ENCODE results near the gene USP49.

Gene USP49

GRCh38 chr6:41927253-41927652 lies 32.1 kb upstream of the USP49 start:
- DNase-seq, result no peak

DNA sequence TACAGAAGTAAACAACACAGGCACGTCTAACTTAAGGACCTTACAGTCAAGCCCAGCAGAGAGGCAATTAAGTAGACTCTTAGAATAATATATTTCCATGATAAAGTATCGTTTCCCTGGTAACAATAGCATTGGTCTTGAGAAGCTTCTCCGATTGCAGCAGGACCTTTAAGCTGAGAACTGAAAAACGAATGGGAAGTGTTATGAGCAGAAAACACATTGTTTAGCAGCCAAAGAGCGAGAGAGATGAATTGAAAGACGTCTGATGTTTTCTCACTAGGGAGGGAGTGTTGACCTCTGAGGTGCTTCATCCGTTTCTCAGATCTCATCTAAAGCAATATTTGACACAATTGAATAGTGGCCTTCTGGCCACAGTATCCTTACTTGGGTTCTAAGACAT lies 27.0 kb upstream of the USP49 start:
- peak; percentile 2 for DNase-seq

DNA sequence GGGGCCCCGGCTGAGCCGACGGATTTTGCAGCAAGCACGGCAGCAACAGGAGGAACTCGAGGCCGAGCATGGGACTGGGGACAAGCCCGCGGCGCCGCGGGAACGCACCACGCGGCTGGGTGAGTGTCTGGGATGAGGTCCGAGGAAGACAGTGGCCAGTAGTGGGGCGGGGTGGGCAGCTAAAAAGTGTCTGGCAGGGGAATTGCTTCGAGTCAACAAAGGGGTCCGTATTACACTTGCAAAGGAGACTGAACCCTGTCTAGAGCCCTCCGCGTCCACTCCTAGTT lies 26.5 kb upstream of the USP49 start:
- no peak for DNase-seq

- peak; percentile 94 for DNase-seq
Observed at GRCh38 chr6:41920921-41921711, 25.9 kb upstream of the USP49 start, which contains the start of the genes BYSL and MED20. Gene BYSL (plus strand): TSS chr6:41921499. CDS start chr6:41921563, 64 bp downstream. Gene MED20 (minus strand): TSS chr6:41921139. CDS start chr6:41921018, 121 bp downstream.

DNA sequence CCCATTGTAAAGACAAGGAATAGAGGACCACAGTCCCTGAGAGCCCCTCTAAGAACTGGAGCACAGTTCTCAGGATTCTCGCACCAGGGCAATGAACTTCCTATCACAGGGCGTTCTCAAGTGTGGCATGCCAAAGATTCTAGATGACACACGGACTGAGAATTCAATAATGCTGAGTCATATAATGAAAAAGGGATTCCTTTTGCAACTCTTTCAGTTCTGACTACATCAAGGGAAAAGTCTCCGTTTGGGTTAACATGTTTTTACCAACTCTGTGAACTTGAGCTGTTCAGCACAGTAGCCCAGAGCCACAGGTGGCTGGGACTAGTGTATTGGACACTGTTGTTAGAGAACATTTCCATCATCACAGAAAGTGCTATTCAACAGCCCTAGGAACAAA lies 22.4 kb upstream of the USP49 start:
- DNase-seq, result no peak

- DNase-seq, result no peak
Observed at GRCh38 chr6:41914869-41915530, 19.8 kb upstream of the USP49 start.

DNA sequence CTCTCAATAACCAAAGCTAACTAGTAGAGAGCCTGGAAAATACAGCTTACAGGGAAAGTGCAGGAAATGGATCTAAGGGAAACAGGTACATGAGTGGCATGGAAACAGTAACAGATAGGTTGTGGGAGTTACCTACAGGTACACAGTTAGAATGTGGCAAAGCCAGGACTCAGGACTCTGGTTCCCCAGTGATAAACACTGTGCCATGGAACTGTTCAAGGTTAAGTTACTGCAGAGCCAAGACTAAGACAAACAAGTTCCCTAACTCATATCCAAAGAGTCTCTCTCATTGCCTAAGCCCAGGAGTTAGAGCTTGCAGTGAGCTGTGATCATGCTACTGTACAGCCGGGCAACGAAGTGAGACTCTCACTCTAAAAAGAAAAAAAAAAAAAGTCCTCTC lies 19.2 kb upstream of the USP49 start:
- no peak for DNase-seq

DNA sequence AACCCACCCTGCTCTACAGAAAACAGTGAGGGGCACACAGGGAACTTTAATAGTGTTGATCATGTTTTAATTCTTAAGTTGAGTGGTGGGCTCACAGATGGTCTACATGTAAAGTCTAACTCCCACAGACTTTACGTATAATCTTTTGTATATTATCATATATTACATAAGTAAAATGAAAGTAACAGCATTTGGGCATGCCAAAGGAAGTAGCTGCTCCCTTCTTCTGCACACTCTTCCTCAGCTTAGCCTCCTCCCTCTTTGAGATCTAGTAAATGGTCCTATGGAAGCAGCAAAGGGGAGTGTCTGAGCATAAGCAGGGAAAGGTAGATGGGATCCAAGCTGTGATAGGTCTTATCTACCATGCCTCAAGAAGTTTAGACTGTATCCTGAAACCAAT lies 14.6 kb upstream of the USP49 start:
- no peak for DNase-seq

GRCh38 chr6:41901882-41902519 lies 6.8 kb upstream of the USP49 start:
- DNase-seq, result no peak

DNA sequence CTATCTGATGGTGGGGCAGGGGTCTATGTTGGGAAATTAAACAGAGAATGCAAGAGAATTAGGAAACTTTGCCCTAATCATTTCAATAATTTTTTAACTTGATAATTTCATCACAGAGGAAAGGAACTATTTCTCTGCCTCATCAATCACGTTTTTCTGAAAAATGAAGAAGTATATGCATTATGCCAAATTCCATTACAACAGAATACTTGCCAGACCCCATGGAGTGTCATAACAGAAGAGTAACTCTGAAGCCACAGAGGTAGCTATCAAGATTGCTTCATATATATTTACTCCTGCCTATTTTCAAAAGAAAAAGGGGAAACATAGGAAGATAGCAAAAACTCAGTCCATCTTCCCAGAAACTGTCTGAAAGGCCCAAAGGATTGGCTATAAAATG lies 5.7 kb upstream of the USP49 start:
- no peak for DNase-seq

- no peak for DNase-seq
Observed at GRCh38 chr6:41896281-41896680, 1.1 kb upstream of the USP49 start.

DNA sequence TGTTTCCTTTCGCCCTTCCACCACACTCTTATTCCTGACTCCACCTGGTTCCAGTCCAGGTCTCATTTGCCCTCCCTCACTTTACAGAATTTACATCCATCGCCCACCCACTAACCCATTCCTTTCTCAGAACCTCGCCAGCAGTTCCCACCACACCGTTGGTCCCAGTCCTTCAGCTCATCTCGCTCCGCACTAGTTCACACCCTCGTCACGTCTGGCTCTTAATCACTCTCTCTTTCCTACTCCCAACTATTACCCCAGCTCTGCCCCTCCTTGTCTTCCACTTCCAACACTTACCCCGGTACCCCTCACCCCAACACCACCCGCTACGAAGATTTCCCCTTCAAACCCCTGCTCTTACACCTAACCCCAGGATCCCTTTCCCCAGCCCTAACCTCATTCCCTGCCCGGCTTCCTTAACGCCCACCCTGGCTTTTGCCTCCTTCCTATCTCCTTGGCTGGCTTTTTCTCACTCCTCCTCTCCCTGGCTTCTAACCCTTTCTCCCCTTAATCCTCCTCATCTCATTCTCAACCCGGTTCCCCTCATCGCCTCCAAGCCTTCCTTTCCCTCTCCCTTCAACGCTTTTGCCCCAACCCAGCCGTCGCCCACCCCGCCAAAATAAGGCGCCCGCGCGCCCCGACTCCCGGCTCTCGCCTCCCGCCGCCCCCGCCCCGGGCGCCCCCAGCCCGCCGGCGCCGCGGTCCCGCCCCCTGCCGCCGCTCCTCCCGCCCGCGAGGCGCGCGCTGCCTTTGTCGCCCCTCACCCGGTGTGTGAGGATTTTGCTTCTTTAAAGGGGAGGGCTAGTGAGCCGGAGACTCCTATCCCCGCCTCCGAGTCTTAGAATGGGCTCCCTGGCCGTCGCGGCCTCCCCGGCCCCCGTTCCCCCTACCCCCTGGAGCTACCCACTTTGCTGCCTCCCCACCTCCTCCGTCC lies 542 bp downstream of the USP49 start:
- DNase-seq, result peak; percentile 42

GRCh38 chr6:41892921-41893564 lies 2.1 kb downstream of the USP49 start:
- no peak for DNase-seq

- no peak for DNase-seq
Observed at GRCh38 chr6:41887331-41887751, 7.8 kb downstream of the USP49 start.

DNA sequence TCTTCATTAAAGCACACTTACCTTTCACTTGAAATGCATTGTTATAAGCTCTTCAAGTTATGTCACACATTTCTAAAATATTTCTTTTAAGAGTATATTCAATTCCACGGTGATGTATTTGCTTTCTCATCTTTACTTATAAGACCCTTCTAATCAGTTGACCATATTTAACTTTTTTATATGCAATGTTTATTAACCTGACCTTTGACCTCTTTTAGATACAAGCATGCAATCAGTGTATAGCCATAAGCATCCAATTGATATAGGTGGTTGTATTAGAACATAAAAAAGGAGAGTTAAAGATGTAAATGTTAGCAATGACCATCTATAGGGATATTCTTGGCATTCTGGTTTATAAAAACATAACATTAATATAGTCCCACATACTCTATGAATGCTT lies 9.2 kb downstream of the USP49 start:
- DNase-seq, result no peak

DNA sequence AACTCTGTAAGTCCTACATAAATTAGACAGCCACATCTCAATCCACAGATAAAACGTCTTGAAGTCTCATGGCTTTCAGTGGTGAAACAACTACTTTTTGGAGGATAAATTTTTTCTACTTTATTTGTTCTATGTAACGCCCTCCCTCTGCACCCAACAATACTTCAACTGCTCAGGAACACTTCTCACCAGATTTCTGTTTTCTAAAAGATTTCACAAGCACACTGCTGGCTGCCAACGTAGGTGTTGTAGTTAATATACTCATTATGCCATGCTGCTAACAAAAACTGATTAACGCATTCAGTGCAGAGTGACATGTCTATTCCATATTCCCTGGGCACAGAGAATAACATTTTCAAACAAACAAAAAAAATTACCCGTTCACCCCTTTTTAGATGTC lies 10.2 kb downstream of the USP49 start:
- DNase-seq, result no peak

GRCh38 chr6:41881506-41881905 lies 13.7 kb downstream of the USP49 start:
- DNase-seq, result no peak

DNA sequence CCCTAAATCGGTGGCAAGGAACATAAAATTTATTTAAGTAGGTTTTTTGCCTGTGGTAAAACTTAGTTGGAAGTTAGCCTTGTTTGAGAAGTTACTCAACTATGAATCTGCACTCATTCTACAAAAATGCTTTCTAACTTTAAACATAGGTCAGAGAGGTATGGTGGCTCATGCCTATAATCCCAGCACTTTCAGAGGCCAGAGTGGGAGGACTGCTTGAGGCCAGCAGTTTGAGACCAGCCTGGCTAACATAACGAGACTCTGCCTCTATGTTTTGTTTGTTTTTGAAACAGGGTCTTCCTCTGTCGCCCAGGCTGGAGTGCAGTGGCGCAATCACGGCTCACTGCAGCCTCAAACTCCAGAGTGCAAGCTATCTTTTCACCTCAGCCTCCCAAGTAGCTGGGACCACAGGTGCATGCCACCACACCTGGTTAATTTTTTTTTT lies 16.2 kb downstream of the USP49 start:
- DNase-seq, result no peak

GRCh38 chr6:41878246-41878645 lies 16.9 kb downstream of the USP49 start:
- DNase-seq, result no peak

- DNase-seq, result no peak
Observed at GRCh38 chr6:41877051-41877680, 18.0 kb downstream of the USP49 start.

GRCh38 chr6:41874741-41875140 lies 20.4 kb downstream of the USP49 start:
- DNase-seq, result no peak

DNA sequence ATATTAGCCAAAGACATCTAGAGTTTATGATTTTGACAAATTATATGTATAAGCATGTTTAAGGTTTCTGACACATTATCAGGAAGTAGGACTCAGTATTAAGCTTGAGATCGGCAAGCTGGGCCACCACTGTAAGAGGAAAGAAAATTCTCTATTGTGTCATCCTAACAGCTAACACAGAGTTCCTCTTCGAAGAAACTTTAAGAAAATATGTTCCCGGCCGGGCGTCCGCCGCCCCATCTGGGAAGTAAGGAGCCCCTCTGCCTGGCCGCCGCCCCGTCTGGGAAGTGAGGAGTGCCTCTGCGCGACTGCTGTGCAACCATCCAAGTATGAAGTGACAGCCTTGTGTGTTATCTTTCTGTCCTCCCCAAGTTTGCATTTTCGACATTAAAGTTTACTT lies 23.0 kb downstream of the USP49 start:
- DNase-seq, result no peak
